Neuronal stem cell (in vitro differentiated cells): ENCODE data around the gene RBCK1.
"Not testable (repeated sequence)": the region's sequence is repeated elsewhere in the genome, so short reads cannot be mapped to it uniquely, and the experiment has no call there.

Source experiments
- DNase-seq: peaks from one replicate; pipeline ENCODE4 v3.0.0-alpha.2; 2013; ENCODE audit warnings: low spot score
- H2AFZ ChIP-seq: one replicate; pipeline ENCODE4 v1.6.1; 2013; ENCODE audit warnings: mild to moderate bottlenecking, low read length, inconsistent platforms
- H2AK5ac ChIP-seq: 2 replicates; pipeline ENCODE4 v1.6.1; 2013; ENCODE audit warnings: low read depth, mild to moderate bottlenecking, inconsistent platforms, low read length, moderate library complexity, mixed read lengths
- H2BK120ac ChIP-seq: 2 replicates; pipeline ENCODE4 v1.6.1; 2013; ENCODE audit warnings: low read depth, mild to moderate bottlenecking, inconsistent platforms, low read length, moderate library complexity, mixed read lengths
- H2BK12ac ChIP-seq: one replicate; pipeline ENCODE4 v1.6.1; 2013; ENCODE audit warnings: low read length, inconsistent platforms
- H2BK15ac ChIP-seq: 2 replicates; pipeline ENCODE4 v1.6.1; 2013; ENCODE audit warnings: mild to moderate bottlenecking, low read length, inconsistent platforms, mixed read lengths
- H2BK5ac ChIP-seq: one replicate; pipeline ENCODE4 v1.6.1; 2013; ENCODE audit warnings: inconsistent platforms, mild to moderate bottlenecking, low read length, moderate library complexity
- H3K14ac ChIP-seq: one replicate; pipeline ENCODE4 v1.6.1; 2013; ENCODE audit warnings: low read length, inconsistent platforms
- H3K18ac ChIP-seq: 2 replicates; pipeline ENCODE4 v1.6.1; 2013; ENCODE audit warnings: low read length, inconsistent platforms
- H3K23ac ChIP-seq: 2 replicates; pipeline ENCODE4 v1.6.1; 2013; ENCODE audit warnings: low read depth, mild to moderate bottlenecking, mixed read lengths, low read length, inconsistent platforms; ENCODE audit not compliant: poor library complexity
- H3K27ac ChIP-seq: replicated peaks from 3 replicates; pipeline ENCODE4 v1.5.1; 2013; ENCODE audit warnings: low read length, inconsistent platforms
- H3K27me3 ChIP-seq, 3 experiments: 2 replicates each; pipeline ENCODE4 v1.6.1; 2013; ENCODE audit warnings: low read length in 3 of 3, mild to moderate bottlenecking in 2 of 3, inconsistent platforms in 1 of 3, low read depth in 1 of 3, mixed read lengths in 1 of 3, moderate library complexity in 1 of 3; ENCODE audit not compliant: control insufficient read depth in 3 of 3, insufficient read depth in 3 of 3
- H3K36me3 ChIP-seq, 2 donors: replicated peaks in 1 of 2; 2 replicates each; pipeline ENCODE4 v1.6.1; 2013; ENCODE audit warnings: low read length in 2 of 2; ENCODE audit not compliant: control insufficient read depth in 2 of 2, insufficient read depth in 2 of 2
- H3K4ac ChIP-seq: 2 replicates; pipeline ENCODE4 v1.6.1; 2013; ENCODE audit warnings: inconsistent platforms, mild to moderate bottlenecking, low read length, moderate library complexity
- H3K4me1 ChIP-seq, 2 donors: 1 replicate in 1 of 2; 2 replicates in 1 of 2; pipeline ENCODE4 v1.6.1; 2013; ENCODE audit warnings: low read length in 2 of 2, low read depth in 1 of 2; ENCODE audit not compliant: control insufficient read depth in 2 of 2, insufficient read depth in 1 of 2
- H3K4me2 ChIP-seq: one replicate; pipeline ENCODE4 v1.6.1; 2013; ENCODE audit warnings: mild to moderate bottlenecking, low read length, inconsistent platforms; ENCODE audit not compliant: insufficient read depth, poor library complexity, severe bottlenecking
- H3K4me3 ChIP-seq, 2 donors: 2 replicates each; pipeline ENCODE4 v1.5.1; 2013; ENCODE audit warnings: low read length in 2 of 2, mild to moderate bottlenecking in 2 of 2, inconsistent platforms in 1 of 2, moderate library complexity in 1 of 2
- H3K79me1 ChIP-seq: one replicate; pipeline ENCODE4 v1.6.1; 2013; ENCODE audit warnings: low read depth, mild to moderate bottlenecking, inconsistent platforms, low read length, moderate library complexity
- H3K9ac ChIP-seq: one replicate; pipeline ENCODE4 v1.6.1; 2013; ENCODE audit warnings: mild to moderate bottlenecking, low read depth, low read length, inconsistent platforms; ENCODE audit not compliant: poor library complexity
- H3K9me3 ChIP-seq, 2 donors: replicated peaks in 1 of 2; 2 replicates each; pipeline versions ENCODE3 to v1.6.1; 2013; ENCODE audit warnings: low read length in 2 of 2, mild to moderate bottlenecking in 2 of 2, inconsistent platforms in 1 of 2, low read depth in 1 of 2, mixed read lengths in 1 of 2, moderate library complexity in 1 of 2; ENCODE audit not compliant: control insufficient read depth in 2 of 2, insufficient read depth in 1 of 2
- H4K8ac ChIP-seq: one replicate; pipeline ENCODE4 v1.6.1; 2013; ENCODE audit warnings: low read depth, mild to moderate bottlenecking, inconsistent platforms, low read length, moderate library complexity
- H4K91ac ChIP-seq: one replicate; pipeline ENCODE4 v1.6.1; 2013; ENCODE audit warnings: low read length, low read depth, mild to moderate bottlenecking, inconsistent platforms; ENCODE audit not compliant: poor library complexity
- WGBS, 2 donors: extraction: QIAGEN DNeasy Blood & Tissue Kit; methylation state at CpG; one replicate each; pipeline ENCODE4 v1.1.7; 2013; ENCODE audit warnings: missing lambda C conversion rate in 2 of 2, mixed read lengths in 1 of 2; ENCODE audit not compliant: insufficient read length in 2 of 2, insufficient replicate concordance in 1 of 2; ENCODE audit errors: extremely low coverage in 2 of 2; 5-methylcytosine and 5-hydroxymethylcytosine counted together

The RBCK1 gene

DNA sequence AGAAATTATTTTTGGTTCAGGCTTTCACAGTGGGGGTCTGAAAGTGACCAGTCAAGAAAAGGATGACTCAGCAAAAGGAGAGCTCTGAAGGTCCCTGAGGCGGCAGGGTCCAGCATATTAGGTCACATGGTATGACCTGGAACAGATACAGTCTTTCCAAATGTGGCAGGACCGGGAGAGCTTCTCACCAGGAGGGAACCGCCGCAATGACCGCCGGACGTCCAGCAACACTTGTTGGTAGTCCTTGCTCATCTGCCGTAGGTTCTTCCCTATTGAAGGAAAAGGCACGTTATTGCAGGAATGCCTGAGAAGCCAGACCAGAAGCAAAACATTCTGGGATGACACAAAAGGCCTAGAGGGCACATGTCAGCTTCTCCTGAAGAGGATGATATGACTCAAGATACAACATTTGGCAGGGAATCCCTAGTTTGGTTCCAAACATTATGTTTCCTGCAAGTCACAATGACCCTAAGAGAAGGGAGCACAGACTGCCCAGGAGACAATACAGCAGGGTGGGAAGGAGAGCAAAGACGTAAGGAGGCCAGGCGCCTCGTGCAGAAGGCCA is 36.8 kb downstream of the RBCK1 start:
- Histone ChIP-seq H4K91ac (no peak overlapping the region), H2AK5ac (no peak overlapping the region), H3K9me3 (peaks cover 0 to 1% of the 10 kb centered on the region in 2 donors), H4K8ac (no peak overlapping the region), H2BK12ac (no peak overlapping the region), H3K23ac (no peak overlapping the region), H2AFZ (no peak overlapping the region), H3K4me3 (no peak overlapping the region), H3K18ac (no peak overlapping the region), H2BK120ac (no peak overlapping the region), H2BK5ac (no peak overlapping the region), H3K4me2 (no peak overlapping the region), H3K4me1 (peaks cover 0 to 4% of the 10 kb centered on the region in 2 donors), H3K14ac (no peak overlapping the region), H3K4ac (no peak overlapping the region), H3K27ac (no peak overlapping the region), H2BK15ac (no peak overlapping the region), H3K27me3 (no peaks in the 10 kb centered on the region), H3K79me1 (no peaks in the 10 kb centered on the region), H3K9ac (no peak overlapping the region), H3K36me3 (peaks cover 34 to 74% of the 10 kb centered on the region in 2 donors)
- no peak for DNase-seq
- no CpG with 5 or more reads among the region's 12 CpGs for WGBS, 2 donors

- Histone ChIP-seq H3K4me3 (no peak overlapping the region), H3K9ac (no peak overlapping the region), H3K23ac (no peak overlapping the region), H2BK120ac (no peak overlapping the region), H3K4ac (no peak overlapping the region), H3K36me3 (peaks cover 30 to 67% of the 10 kb centered on the region in 2 donors), H2AFZ (no peak overlapping the region), H3K4me2 (no peak overlapping the region), H3K9me3 (peaks cover 0 to 1% of the 10 kb centered on the region in 2 donors), H3K18ac (no peak overlapping the region), H2AK5ac (no peak overlapping the region), H3K4me1 (peaks cover 0 to 4% of the 10 kb centered on the region in 2 donors), H2BK12ac (no peak overlapping the region), H3K27me3 (no peaks in the 10 kb centered on the region), H2BK5ac (no peak overlapping the region), H3K79me1 (peaks cover 1% of the 10 kb centered on the region), H4K91ac (no peak overlapping the region), H3K14ac (no peak overlapping the region), H3K27ac (no peak overlapping the region), H2BK15ac (no peak overlapping the region), H4K8ac (no peak overlapping the region)
- DNase-seq = no peak
- WGBS, 2 donors = no CpG with 5 or more reads among the region's 5 CpGs
These were observed 37.6 kb downstream of the RBCK1 start for GRCh38 chr20:445514-446336.

DNA sequence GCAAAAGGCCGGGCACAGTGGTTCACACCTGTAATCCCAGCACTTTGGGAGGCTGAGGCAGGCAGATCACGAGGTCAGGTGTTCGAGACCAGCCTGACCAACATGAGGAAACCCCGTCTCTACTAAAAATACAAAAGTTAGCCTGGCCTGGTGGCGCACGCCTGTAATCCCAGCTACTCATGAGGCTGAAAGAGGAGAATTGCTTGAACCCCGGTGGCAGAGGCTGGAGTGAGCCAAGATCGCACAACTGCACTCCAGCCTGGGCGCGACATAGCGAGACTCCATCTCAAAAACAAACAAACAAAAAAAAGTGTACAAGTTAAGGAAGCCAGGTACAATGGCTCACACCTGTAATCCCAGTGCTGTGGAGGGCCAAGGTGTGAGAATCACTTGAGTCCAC is 43.9 kb downstream of the RBCK1 start:
- not testable (repeated sequence) for H3K18ac ChIP-seq, H2BK15ac ChIP-seq, DNase-seq, H3K9ac ChIP-seq, H3K27me3 ChIP-seq, H2AFZ ChIP-seq, H3K4me2 ChIP-seq, H3K79me1 ChIP-seq, H3K4me3 ChIP-seq, H4K8ac ChIP-seq, H3K9me3 ChIP-seq, H4K91ac ChIP-seq, H3K4ac ChIP-seq, H3K23ac ChIP-seq, H2BK120ac ChIP-seq, H3K27ac ChIP-seq, H3K4me1 ChIP-seq, H2BK12ac ChIP-seq, H2AK5ac ChIP-seq, H2BK5ac ChIP-seq, H3K14ac ChIP-seq
- H3K36me3 ChIP-seq = peaks cover 2 to 23% of the 10 kb centered on the region in 2 donors
- WGBS, 2 donors = no CpG with 5 or more reads among the region's 11 CpGs

- no peak overlapping the region for H2BK120ac ChIP-seq
- no peak overlapping the region for H3K18ac ChIP-seq
These were observed 46.9 kb downstream of the RBCK1 start for GRCh38 chr20:454951-455350.

More at GRCh38 chr20:454951-455350, 46.9 kb downstream of the RBCK1 start:
- Histone ChIP-seq H2BK15ac (no peak overlapping the region), H3K4ac (no peak overlapping the region), H3K4me3 (no peak overlapping the region), H3K9ac (no peak overlapping the region), H3K36me3 (peaks cover 0 to 21% of the 10 kb centered on the region in 2 donors), H3K14ac (no peak overlapping the region), H2AK5ac (no peak overlapping the region), H2BK5ac (no peak overlapping the region), H4K8ac (no peak overlapping the region), H3K4me1 (no peaks in the 10 kb centered on the region), H4K91ac (no peak overlapping the region), H2BK12ac (no peak overlapping the region), H3K27ac (no peak overlapping the region), H3K9me3 (no peaks in the 10 kb centered on the region), H3K23ac (no peak overlapping the region), H3K79me1 (peaks cover 6% of the 10 kb centered on the region), H2AFZ (no peak overlapping the region), H3K27me3 (no peaks in the 10 kb centered on the region), H3K4me2 (no peak overlapping the region)
- no CpG with 5 or more reads among the region's 3 CpGs for WGBS, 2 donors
- no peak for DNase-seq
